ENCODE results near the gene GIMAP6. TPM values are rescaled to one million over a fixed set of nuclear protein-coding genes. Genes with fewer than 3 reads are reported as not detected.
"Not testable (repeated sequence)": the region's sequence is repeated elsewhere in the genome, so short reads cannot be mapped to it uniquely, and the experiment has no call there.

Gene GIMAP6
- total RNA-seq, 1 donor from 2014 or later, result 8.7 TPM

GRCh38 chr7:150586068-150586784 is 46.0 kb downstream of the GIMAP6 start:
- no peak for DNase-seq (ENCODE audit: low spot score)

GRCh38 chr7:150585199-150585598 is 47.0 kb downstream of the GIMAP6 start:
- no peak for DNase-seq (ENCODE audit: low spot score)

- DNase-seq (ENCODE audit: low spot score), result no peak
Observed at GRCh38 chr7:150580638-150581394, 51.4 kb downstream of the GIMAP6 start.

- DNase-seq (ENCODE audit: low spot score), result not testable (repeated sequence)
Observed at GRCh38 chr7:150579979-150580637, 52.1 kb downstream of the GIMAP6 start.

Other genes starting within 250 kb of the GIMAP6 start
- 1.2 TPM for gene GIMAP8, start 181.8 kb downstream of the GIMAP6 start, total RNA-seq (ENCODE audit: insufficient read depth, low replicate concordance)
- gene GIMAP7, start 117.5 kb downstream of the GIMAP6 start, total RNA-seq (ENCODE audit: insufficient read depth, low replicate concordance), result 0.48 TPM
- 9.6 TPM for gene GIMAP4, start 65.0 kb downstream of the GIMAP6 start, total RNA-seq (ENCODE audit: insufficient read depth, low replicate concordance)
- gene GIMAP2, start 53.3 kb upstream of the GIMAP6 start, total RNA-seq (ENCODE audit: insufficient read depth, low replicate concordance), result 23.4 TPM
- gene GIMAP1, start 84.2 kb upstream of the GIMAP6 start, total RNA-seq (ENCODE audit: insufficient read depth, low replicate concordance), result 4.1 TPM
- 10.1 TPM for gene GIMAP5, start 105.0 kb upstream of the GIMAP6 start, total RNA-seq (ENCODE audit: insufficient read depth, low replicate concordance)
- gene TMEM176B, start 168.0 kb upstream of the GIMAP6 start, total RNA-seq (ENCODE audit: insufficient read depth, low replicate concordance), result 107 TPM
- gene TMEM176A, start 168.4 kb upstream of the GIMAP6 start, total RNA-seq (ENCODE audit: insufficient read depth, low replicate concordance), result 68.1 TPM
- gene AOC1, start 220.1 kb upstream of the GIMAP6 start, total RNA-seq (ENCODE audit: insufficient read depth, low replicate concordance), result 0.96 TPM

Data from umbilical cord (tissue), 2 donors.